Measurements from ENCODE around the gene DNAH7.

DNAH7 gene

DNA sequence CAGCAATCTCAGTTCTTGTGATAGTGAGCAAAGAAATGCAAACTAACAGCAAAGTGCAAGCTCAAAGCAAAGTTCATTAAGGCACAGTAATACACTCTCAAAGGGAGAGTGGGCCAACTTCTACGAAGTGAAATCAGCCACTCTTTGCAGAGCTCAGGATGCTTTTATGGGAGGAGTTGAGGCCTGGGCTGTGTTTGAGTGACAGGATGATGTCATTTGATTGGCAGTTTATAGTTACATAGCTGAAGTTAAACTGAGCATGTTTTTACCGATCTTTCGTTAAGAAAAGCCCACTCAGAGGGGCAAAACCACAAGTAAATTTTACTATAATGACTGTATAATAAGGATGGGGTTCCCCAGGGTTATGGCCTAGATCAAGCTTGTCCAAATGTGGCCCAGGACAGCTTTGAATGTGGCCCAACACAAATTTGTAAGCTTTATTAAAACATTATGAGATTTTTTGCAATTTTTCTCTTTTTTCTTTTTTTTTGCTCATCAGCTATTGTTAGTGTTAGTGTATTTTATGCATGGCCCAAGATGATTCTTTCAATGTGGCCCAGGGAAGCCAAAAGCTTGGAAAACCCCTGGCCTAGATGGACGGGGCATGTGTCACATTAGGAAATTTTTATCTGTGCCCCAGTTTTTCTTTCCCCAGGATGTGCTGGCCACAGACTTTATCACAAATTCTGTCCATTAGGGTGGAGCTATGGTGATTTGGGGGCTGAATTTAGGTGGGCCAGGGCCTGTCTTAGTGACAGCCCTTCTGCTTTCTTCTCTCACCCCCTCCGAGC, 8.3 kb upstream of the DNAH7 start:
- DNase-seq = no peak

DNA sequence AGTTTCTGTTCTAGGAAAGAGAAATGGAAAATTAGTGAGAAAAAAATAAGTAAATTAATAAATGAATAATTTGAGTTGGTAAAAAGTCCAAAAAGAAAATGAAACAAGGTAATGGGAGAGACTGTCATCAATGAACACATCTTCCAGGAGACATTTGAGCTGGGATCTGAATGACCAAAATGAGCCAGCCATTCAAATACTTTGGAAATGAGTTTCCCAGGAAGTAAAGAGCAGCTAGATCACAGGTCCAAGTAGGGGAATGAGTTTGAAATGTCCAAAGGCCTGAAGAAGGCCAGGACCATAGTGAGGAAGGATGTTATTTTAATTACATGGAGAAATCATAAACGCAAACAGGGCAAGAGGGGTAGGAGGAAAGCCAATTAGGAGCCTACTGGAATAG, 6.6 kb upstream of the DNAH7 start:
- DNase-seq = no peak

GRCh38 chr2:196074631-196075030, 6.0 kb upstream of the DNAH7 start:
- DNase-seq = no peak

GRCh38 chr2:196073521-196073920, 4.9 kb upstream of the DNAH7 start:
- no peak for DNase-seq

DNA sequence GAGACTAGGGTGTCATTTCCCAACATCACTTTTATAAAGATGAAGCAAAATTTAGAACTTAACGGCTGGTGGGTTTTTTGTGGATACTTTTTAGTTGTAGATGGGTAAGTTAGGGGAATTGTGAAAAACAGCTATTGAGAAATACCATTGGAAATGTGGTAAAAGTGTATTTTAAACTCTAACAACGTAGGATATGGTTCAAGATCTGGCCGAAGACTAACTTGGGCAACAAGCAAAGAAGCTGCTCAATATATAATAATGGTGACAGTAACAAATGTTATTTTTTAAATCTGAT, 1.6 kb downstream of the DNAH7 start:
- no peak for DNase-seq

DNA sequence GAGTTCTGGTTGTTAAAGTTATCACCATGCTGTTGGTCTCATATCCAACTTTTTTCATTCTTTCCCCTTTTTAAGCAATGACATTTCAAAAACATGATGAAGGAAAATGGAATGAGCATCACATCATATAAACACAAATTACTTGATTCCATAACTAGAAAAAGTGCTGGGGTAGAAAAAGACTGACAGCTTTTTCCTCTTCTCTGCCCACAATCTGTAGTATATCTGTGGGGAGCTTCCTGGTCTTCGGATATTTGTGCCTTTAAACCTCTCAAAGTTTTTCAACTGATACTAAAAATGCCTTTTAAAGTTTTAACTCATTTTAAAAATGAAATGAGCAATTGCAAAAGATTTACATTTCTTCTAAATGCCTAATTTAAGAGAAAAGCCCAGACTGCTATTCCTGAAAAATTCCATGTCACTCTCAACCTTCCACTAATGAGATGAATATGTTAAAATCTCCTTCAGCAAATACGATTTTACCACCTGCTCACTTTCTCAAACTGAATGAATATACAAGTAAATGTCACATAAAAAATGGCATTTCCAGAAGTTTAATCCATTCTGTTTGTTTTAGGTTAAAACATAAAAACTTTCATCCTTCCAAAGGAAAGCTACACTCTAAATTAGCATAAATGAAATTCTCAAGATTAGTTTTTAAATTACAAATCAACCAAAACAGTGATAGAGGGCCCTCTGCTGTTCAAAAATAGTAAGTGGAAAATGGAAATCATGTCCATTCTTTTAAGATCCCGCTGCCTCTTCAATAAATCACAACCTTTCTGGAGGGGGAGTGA, 2.1 kb downstream of the DNAH7 start:
- DNase-seq = peak; percentile 44 to 47

DNA sequence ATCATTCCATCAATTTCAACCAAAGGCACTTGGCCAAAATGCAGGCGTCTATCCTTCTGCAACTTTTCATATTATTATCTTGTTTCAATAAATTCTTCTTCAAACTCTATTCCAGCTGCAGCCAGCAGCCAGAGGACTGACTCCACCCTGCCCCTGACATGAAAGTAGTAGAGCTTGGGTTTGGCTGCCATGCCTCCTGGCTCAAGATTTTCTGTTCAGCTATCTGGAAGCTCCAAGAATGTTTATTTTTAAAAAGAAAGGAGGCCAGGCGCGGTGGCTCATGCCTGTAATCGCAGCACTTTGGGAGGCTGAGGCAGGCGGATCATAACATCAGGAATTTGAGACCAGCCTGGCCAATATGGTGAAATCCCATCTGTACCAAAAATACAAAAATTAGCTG, 4.9 kb downstream of the DNAH7 start:
- no peak for DNase-seq

GRCh38 chr2:196059491-196059960, 9.1 kb downstream of the DNAH7 start:
- no peak for DNase-seq

- no peak for DNase-seq
Measured at GRCh38 chr2:196054631-196055030, 14.0 kb downstream of the DNAH7 start.

- DNase-seq = no peak
Measured at GRCh38 chr2:196046123-196046917, 22.3 kb downstream of the DNAH7 start.

- DNase-seq = no peak
Measured at GRCh38 chr2:196041786-196042185, 26.9 kb downstream of the DNAH7 start.

DNA sequence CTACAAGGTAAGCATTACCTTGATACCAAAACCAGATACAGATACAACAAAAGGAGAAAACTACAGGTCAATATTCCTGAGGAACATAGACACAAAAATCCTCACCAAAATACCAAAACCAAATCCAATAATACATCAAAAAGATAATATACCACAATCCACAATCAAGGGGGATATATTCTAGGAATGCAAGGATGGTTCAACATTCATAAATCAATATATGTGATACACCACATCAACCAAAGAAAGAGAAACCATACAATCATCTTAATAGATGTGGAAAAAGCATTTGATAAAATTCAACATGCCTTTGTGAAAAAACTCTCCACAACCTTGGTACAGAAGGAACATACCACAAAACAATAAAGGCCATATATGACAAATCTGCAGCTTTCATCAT, 28.4 kb downstream of the DNAH7 start:
- no peak for DNase-seq

DNA sequence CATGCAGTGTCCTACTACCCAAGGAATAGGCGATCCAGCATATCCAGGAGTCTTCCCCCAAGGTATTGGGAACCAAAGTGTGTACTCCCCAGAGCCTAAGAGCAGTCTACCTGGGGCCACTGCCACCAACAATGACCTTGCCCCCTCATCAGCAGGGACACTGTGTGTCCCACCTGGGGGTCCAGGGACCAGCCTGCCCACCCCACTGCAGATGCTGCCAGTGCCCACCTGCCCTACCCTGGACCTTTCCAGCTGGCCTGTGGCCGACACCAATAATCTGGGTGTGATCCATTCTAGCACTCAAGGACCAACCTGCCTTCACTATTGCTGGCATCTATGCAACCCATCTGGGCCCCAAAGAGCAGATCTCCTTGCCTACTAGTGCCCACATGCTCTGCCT, 32.2 kb downstream of the DNAH7 start:
- no peak for DNase-seq

DNA sequence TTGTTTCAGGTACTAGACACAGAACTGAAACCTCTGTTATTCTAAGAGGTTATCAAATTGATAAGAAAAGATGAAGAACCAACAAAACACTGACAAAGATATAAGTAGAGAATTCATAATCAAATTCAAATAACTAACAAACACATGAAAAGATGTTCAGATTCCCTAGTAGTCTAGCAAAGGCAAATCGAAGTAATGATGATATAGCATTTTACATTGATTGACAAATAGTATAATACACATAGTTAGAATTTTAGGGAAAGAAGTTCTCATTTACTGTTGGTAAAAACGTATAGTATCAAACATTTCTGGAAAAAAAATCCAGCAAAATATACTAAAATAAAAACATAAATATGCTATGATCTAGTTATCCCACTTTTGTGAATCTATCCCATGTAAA, 50.6 kb downstream of the DNAH7 start:
- DNase-seq = no peak

GRCh38 chr2:196012314-196012713, 56.3 kb downstream of the DNAH7 start:
- no peak for DNase-seq

GRCh38 chr2:196000551-196000950, 68.1 kb downstream of the DNAH7 start:
- no peak for DNase-seq

DNA sequence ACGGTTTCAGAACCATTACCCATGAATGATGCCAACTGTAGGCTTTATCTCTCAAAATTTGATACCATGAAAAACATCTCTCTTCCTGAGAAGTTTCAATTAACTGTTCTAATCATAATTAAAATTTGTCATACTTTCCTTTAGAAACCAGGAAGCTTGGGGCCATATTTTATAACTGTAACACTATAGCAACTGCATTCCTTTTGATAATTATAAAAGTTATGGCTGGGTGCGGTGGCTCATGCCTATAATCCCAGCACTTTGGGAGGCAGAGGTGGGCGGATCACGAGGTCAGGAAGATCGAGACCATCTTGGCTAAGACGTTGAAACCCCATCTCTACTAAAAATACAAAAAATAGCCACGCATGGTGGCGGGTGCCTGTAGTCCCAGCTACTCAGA, 70.6 kb downstream of the DNAH7 start:
- DNase-seq = no peak

DNA sequence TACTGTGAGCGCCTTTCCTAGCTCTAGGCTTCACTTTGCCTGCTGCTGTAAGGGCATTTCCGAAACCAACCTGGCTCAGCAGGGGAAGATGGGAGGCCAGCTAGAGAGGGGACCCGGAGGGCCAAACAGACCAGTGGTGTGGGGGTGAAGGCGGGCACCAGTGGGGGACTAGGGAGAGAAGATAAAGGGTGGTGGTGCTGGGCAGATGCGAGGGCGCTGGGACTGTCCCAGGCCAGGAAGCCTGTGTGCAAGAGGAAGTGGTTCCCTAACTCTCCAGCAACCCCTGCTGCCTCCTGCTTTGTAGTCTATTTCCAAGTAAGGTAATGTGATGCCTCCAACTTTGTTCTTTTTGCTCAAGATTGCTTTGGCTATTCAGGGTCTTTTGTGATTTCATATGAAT, 73.1 kb downstream of the DNAH7 start:
- DNase-seq = no peak

GRCh38 chr2:195993623-195994022, 75.0 kb downstream of the DNAH7 start:
- no peak for DNase-seq

- DNase-seq = no peak
Measured at GRCh38 chr2:195985741-195986140, 82.9 kb downstream of the DNAH7 start.

DNA sequence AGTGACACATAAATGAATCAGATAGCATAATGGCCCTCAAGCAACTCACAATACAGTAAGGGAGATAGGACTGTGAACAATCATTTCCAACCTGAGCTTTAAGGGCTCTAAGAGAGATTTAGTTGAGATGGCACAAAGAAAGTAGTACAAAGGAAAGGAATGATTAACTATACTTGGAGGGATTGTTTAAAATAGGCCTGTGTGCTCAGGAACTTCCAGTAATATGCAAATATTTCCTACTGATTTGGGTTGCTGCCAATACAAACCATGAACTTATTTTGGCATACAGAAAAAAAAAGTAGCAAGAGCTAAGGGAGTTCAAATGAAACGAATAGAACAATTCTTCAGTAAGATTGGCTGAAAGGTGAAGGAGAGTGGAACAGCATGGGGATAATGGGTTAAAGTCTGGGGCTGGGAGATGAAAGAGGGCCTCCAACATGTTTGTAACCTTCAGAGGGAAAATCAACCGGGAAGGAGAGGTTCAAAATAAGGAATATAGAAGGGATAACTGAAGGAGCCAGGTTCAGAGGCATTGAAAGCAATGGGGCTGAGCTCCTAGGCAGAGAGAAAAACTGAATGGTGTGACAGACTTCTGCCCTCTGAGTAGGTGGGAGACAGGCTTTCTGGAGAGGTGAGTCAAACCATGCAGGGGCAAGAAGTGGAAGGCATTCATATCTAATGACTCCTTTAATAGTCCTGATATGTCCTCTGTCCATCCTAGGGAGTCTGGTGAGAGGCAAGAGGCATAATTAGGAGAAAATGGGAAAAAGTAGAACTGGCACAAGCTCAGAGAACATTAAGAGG, 83.5 kb downstream of the DNAH7 start:
- no peak for DNase-seq

DNA sequence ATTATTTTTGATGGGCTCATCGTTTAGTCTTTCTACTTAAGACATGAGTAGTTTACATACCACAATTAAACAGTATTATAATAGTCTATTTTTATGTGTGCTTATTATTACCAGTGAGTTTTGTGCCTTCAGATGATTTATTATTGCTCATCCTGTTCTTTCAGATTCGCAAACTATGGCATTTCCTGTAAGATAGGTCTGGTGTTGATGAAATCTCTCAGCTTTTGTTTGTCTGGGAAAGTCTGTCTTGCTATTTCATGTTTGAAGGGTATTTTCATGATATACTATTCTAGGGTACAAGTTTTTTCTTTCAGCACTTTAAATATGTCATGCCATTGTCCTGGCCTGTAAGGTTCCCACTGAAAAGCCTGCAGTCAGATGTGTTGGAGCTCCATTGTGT, 101.3 kb downstream of the DNAH7 start:
- DNase-seq = no peak

DNA sequence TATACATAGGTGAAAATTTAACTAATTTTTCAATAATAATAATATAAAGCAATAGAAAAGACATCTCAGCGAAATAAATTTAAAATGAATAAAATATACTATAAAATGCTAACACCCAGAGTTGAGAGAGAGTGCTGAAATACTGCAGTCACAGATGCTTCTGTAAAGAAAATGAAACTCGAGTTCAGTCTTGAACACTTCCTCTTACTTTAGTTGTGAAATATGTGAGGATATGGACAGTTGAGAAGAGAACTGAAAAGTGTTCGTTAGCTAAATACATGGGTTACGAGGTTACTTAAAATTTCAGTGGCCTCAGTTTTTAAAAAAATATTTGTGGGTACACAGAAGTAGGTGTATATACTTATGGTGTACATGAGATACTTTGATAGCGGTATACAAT, 106.8 kb downstream of the DNAH7 start:
- no peak for DNase-seq
